Stimulated activated CD4-positive, alpha-beta T cell treated with anti-CD3 and anti-CD28 coated beads, TNF-alpha, amount 100 ng/mL, for 24 hours (primary cell): Measurements from ENCODE around the gene STT3A.
"Not testable (repeated sequence)": the region's sequence is repeated elsewhere in the genome, so short reads cannot be mapped to it uniquely, and the experiment has no call there.

Experiments
- DNase-seq, 3 experiments: peaks; one replicate each; pipeline ENCODE4 v3.0.0-alpha.2; 2020; ENCODE audit warnings: low read depth in 3 of 3

The STT3A gene

DNA sequence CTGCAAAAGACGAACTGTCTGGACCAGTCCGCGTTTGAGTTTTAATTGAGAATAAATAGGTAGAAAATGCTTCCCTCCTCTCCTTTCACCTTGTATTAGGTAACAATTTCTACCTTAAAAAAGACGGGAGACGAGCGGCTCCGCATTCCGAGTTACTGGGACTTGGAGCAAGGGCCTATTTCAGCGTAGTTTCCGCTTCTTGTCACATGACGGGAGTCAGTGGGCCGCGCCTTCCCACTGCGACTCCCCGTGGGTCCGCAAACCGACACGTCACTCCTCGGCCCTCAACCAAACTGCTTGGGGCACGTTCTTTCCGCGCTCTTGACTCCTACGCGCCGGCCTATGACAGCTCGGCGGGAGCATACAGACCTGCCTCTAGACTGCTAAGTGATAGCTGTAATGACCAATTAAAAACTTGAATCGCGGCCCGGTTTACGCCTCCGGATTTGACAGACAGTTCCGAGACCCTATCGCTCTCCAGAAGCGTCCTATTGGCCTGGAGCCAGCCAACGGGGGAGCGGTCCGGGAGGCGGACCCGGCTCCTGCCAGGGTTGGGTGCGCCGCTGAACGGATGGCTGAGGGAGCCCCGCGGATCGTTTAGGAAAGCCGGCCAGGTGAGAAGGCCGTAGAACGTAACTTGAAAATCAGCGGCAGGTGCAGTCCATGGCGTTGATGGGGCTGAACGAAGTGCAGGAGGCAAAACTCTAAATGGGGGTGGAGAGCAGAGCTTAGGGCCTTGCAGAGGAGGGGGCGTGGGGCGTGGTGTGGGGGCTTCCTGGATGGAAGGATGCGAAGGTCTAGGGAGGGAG is at the start of gene STT3A:
TSS of gene STT3A (plus strand) at position 548 of the 809 bp plus-strand sequence. CDS start 3,064 bp downstream, outside the sequence.
- DNase-seq = peak; percentile 93 to 98 (median 97)

DNA sequence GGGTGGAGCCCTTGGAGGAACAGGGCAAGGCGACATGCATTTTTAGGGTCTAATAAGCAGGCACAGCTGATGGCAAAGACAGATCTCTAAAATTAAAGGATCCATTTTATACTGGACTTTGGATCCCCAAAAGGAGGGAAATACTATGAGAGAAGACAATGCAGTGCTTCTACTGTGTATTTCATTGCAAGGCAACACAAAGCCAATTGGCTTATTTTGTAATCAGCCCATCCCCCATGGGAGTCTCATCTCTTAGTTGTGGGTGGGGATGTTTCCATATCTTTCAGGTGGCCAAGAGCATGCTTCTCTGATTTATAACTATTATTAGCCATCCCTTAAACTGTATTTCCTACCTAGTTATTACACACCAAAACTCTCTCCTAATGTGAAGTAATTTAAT is 41.9 kb upstream of the STT3A start:
- no peak for DNase-seq

DNA sequence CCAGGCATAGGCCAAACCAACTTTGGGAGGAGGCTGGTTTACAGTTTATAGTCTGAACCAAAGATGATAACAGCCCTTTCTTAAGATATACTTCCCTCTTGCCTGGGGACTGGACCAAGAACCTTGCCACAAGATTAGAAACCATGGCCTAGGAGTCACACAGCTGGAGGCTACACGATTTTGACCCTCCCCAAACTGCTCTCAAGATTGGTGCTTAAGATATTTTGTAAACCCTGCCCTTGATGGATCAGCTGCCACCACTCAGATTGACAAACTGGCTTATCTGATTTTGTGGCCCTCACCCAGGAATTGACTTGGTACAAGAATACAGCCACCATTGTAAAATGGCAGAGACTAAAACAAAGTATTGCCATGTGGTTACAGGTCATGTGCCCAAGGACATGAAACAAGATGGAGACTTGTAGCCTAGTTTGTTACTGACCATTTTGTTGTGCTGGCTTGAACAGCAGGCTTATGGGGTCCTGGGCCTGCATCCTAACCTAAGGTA is 40.8 kb upstream of the STT3A start:
- DNase-seq = no peak

DNA sequence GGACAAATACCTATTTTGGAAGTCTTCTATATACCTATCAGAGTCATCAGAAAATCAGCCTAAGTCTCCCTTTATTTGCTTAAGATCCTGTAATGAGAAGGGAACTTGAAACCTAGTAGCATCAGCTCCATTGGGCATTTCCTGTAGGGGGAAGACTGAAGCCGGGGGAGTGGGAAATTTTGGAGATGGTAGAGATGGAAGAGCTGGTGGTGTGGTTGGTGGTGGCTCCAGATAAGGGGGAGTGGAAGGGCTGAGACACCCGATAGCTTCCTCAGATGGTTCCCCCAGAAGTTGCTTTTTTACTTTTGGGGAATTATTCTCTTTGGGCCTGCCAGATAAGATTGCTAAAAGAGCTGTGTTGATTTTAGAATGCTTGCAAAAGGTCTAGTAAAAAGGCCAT is 39.7 kb upstream of the STT3A start:
- DNase-seq = no peak

DNA sequence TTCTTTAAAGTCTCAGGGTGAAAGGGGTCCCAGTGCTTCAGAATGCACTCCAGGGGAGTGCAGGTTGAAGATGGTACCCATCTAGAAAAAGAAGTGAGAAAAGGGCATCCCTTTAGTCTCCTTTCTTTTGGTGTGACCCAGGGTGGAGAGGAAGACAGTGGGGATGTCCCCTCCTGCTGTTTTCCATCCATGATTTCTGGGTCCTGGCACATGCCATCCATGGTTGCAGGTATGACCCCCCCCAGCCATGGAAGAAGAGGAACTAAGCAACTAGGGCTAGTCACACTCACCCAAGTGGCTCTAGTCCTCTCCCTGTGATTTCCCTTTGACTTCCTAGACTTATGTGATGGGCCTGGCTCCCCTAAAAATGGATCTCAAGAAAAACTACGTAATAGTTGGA is 39.3 kb upstream of the STT3A start:
- DNase-seq = no peak

DNA sequence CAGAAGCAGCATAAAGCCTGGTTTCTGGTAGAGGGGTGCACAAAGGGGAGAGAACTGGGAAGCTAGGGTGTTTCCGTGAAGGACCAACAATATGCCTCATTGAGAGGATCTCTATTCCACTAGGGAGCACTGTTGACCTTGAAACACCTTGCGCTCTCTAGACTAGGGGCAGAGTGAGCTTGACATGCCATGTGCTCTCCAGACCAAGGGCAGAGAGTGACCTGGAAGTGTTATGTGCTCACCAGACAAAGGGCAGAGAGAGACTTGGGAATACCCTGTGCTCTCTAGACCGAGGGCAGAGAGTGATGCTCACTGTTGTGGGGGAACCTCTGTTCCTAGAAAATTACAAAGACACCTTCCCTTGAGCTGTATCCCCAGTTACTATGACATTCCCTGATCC is 38.6 kb upstream of the STT3A start:
- DNase-seq = no peak

DNA sequence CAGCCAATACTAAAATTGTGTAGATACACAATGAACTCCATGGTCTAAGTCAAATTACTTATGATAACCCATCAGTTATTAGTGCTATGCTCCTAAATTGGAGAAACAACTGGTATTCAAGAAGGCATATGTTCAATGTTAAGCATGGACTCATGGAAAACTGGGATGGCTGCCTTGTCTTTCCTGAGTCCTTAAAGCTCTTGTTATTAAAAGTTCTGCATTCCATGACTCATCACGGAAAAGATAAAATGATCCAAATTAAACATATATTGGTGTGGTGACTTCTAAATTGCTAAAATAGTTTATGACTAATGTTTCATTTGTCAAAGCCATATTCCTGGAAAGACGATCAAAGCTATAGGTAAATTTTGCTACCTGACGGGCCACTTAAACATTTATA is 32.8 kb upstream of the STT3A start:
- no peak for DNase-seq

DNA sequence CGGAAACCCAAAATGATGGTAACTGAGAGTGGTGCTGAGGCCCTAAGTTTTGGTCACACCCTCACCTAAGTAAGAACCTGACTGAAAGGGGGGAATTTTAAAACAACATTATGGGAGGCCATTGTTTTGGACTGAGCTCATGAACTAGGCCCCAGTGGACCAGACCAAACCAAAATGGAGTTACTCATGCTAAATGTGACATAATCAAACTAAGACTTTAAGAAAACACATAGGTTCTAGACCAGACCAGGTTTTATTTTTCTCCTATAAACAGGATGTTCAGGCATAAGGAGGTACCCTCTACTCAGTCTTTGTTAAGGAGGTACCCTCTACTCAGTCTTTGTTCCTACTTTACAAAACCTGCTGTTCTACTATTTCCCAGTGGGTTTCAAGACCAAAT is 30.7 kb upstream of the STT3A start:
- no peak for DNase-seq

DNA sequence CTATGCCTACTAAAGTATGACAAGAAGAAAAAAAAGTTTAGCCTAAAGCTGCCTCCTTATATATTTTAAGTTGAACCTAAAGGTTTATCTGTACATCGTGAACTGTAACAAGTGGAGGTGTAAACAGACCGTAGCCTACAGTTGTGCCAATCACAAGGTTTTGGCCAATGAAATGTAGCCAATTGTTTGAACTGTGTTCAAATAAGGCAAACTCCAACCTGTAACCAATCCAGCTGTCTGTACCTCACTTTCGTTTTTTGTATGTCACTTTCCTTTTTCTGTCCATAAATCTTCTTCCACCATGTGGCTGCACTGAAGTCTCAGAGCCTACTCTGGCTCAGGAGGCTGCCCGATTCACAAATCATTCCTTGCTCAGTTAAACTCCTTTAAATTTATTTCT is 30.2 kb upstream of the STT3A start:
- no peak for DNase-seq

DNA sequence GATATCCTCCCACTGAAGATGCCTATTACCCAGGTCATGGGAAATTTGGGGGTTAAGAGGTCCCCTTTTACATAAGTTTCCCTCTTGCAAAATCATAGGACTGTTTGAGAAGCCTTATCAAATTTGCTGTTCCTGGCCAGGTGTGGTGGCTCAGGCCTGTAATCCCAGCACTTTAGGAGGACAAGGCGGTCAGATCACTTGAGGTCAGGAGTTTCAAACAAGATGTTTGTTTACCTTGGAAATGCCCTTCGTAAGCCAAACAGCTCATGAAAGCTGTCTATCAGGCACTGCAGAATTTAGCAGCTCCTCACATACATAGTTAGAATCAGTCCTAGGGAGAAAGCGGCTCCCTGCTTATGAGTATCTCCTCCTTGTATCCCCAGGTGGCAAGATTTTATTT is 28.3 kb upstream of the STT3A start:
- DNase-seq = no peak

DNA sequence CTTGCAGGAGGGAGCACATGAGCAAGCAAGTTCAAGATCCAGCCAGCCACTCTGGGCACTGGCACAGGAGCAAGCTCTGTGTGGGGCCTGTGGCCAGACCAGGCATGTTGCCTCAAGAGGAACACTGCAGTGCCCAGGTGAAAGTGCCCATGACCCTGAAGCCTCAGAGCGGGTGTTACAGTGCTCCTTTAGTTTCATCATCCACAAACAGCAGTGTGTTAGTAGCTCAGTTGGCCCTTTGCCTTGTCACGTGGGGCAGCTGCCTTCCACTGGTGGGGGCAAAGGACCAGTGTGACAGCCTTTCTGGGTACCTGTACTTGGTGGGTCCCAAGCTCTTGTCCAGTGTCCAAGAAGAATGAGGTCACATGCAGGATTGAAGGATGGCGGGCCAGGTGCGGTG is 26.4 kb upstream of the STT3A start:
- DNase-seq = no peak

DNA sequence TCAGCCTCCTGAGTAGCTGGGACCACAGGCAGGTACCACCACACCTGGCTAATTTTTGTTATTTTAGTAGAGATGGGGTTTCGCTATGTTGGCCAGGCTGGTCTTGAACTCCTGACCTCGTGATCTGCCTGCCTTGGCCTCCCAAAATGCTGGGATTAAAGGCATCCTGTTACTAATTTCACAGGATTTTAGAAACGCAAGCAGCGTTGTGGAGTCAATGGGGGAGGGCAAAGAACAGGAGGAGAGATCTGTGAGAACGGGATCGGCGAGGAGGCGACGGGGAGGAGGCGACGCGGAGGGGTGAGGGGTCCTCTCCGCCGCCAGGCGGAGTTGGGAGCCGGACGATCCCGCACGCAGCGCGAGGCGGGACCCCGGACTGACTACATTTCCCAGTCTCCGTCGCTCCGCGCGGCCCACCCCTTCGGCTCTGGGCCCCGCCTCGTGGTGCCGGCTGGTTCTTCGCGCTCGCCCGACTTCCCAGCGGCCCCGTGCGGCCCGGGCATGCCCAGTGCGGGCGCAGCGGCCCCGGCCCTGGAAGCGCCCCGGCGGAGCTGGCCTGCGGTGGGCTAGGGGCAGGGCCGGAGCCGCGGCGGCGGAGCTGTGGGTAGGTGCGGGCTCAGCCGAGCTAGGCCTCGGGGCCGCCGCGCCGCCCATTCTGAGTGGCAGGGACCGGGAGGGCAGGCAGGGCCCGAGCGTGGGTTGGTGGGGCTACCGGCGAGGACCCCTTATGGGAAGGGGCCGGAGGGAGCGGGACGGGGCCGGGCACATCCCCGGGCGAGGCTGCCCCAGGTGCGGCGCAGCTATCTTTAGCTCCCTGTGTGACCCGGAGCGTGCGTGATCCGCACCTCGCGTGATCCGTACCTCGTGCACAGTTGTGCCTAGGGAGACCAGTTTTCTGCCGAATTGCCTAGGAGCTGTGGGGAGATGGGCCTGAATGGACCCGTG is 23.4 kb upstream of the STT3A start, which contains the start of gene EI24:
TSS of gene EI24 (plus strand) at position 508 of the 945 bp plus-strand sequence. CDS start 3,051 bp downstream, outside the sequence.
- DNase-seq = peak; percentile 77 to 91 (median 83)

DNA sequence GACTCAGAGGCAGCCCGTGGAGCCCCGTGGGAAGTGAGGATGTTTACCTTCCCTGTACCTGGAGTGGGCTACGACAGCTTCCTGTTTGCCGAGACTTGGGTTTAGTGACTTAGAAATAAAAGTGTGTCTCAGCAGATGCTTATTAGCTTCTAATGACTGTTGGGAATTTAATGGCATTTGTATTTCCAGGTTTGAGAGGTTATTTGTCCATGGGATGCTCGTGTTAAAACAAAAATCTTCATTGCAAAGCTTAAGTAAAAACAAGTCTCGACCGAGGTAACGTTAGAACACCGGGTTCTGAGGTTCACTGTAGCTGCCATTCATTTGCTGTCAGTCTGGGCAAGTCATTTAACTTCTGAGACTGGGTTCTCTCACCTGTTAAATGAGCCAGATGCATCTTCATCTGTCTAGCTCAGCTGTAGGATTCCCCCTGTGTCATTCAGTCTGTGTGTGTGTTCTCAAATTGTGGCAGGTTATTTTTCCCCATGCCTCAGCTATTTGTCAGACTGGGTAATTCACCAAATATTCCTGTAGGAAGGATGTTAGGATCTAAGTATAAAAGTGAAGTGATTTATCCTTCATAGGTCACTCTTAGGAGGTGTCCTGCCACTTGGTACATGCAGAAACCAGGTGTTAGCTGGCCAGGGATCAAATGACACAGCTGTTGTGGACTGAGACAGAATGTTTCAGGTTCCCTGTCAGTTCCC is 22.6 kb upstream of the STT3A start:
- DNase-seq = no peak

DNA sequence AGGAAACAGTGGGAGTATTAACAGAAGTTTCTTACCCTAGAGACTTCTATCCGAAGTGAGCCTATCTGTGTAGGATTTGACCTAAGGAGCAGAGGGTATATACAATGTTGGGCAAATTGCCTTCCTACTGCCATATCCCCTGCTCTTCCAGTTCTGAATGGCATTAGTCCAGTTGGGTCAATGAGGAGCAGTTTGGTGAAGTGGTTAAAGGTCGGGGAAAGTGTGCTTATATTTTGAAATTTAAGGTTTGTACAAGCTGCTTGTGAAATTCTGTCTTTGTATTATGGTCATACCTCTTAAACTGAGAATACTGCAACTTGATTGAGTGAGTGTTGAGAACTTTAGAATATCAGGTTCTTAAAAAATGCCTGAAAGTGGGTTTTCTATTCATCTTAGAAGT is 21.7 kb upstream of the STT3A start:
- no peak for DNase-seq

DNA sequence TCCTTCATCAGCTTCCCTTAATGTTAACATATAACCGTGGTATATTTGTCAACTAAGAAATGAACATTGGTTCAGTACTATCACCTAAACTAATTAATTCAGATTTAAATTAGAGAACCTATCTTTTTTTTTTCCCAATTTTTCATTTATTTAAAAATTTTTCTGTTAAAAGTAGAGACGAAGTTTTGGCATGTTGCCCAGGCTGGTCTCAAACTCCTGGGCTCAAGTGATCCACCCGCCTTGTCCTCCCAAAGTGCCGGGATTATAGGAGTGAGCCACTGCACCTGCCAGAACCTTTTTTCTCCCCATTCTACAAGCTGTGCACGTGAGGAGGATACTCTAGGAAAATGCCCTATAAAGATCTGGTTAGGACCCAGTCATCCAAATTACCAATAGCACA is 19.7 kb upstream of the STT3A start:
- DNase-seq = no peak

DNA sequence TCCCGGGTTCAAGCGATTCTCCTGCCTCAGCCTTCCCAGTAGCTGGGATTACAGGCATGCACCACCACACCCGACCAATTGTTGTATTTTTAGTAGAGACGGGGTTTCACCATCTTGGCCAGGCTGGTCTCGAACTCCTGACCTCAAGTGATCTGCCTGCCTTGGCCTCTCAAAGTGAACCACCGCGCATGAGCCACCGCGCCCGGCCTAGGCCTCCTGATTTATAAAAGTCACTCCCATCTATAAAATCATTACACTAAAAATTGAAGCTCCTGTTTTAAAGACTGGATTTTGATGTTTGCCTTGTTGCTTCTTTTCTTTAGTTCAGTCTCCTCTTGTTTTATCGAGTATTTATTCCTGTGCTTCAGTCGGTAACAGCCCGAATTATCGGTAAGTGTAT is 15.5 kb upstream of the STT3A start:
- DNase-seq = not testable (repeated sequence)

DNA sequence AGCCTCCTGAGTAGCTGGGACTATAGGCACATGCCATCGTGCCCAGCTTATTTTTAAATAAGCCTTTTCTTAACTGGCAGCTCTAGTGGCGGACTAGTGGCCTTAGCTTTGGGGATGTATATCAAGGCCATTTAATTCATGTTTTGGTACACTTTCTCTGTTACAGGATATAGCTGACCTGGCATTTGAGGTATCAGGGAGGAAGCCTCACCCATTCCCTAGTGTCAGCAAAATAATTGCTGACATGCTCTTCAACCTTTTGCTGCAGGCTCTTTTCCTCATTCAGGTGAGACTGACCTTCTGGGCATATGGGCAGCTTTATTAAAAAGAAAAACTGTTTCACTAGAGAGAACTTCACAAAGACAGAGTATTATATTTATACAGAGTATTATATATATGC is 13.9 kb upstream of the STT3A start:
- no peak for DNase-seq

DNA sequence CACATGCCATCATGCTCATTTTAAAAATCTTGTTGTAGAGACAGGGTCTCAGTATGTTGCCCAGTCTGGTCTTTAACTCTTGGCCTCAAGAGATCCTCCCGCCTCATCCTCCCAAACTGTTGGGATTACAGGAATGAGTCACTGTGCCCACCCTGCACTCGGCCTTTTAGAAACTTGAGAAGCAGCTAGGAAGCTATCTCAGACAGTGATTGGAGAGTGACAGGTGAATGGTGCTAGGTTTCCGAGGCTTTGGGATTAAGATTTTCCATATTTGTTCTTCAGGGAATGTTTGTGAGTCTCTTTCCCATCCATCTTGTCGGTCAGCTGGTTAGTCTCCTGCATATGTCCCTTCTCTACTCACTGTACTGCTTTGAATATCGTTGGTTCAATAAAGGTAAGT is 12.8 kb upstream of the STT3A start:
- no peak for DNase-seq

DNA sequence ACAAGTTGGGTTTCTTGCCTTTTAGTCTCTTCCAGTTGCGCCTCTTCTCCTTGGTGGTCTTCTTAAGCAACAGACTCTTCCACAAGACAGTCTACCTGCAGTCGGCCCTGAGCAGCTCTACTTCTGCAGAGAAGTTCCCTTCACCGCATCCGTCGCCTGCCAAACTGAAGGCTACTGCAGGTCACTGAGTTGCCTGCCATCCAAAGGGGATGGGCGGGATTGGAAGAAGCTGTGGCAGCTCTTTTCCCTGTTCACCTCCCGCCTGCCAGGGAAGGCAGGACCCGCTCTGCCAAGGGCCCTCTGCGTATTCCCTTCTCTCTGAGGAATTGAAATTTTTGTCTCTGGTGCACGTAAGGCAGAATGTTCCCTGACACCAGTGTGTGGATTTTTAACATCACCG is 9.2 kb upstream of the STT3A start:
- DNase-seq = no peak

DNA sequence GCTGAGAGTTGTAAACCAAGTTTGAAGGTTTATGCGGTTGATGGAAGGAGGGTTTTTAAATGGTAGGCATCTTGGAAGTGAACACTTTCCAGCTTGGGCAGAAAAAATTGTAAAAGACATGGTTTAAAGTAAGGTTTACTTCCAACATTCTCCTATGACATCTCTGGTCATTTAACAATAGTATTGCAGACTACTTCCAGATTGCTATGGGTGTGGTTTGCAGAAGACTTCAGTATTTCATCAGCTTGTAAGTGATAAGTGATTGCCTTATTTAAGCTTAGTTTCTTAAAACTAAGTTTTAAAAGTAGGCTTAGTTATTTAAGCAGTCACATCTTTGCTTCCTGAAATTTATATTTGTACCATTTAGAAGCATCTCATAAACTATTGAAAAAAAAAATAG is 7.2 kb upstream of the STT3A start:
- DNase-seq = no peak

DNA sequence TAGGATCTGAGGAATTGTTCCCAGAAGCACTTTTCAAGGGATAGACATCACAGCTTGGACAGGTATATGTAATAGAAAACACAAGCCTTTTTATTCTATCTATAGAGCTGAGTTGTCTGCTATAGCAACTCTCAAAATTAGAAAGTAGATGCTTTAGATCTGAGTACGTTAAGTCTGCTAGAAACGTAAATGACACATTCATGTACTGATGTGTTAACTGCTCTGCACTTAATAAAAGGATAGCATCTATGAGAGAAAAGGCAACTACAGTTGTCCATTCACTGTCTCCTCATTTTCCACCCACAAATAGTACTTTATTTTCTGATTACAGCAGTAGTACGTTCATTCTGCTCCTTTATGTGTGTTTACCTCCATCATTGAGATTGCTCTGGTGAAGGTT is 6.0 kb upstream of the STT3A start:
- no peak for DNase-seq

DNA sequence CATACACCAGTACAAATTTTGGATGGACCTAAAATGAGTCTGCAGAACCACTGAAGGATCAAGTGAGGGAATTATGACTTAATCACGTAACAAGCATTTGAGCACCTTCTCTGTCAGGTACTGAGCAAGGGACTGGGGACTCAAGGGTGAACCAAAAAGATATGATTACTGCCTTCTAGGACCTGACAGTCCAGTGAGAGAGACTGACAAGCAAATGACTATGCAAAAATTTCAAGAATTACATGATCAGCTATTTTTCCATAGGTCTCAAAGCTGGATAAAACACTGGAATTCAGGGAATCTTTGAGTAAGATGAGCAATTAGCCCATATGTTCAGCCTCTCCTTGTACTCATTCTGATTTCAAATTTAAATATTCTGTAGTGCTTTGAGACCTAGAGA is 5.2 kb upstream of the STT3A start:
- no peak for DNase-seq
